Tibial artery (tissue), 4 donors: ENCODE results near the gene RASAL2.
"Not testable (repeated sequence)": the region's sequence is repeated elsewhere in the genome, so short reads cannot be mapped to it uniquely, and the experiment has no call there.

Experiments used
- DNase-seq, 2 donors: peaks; one replicate each; pipeline ENCODE4 v3.0.0-alpha.2; 2019
- H3K27ac ChIP-seq, 2 donors: fragments of 200-600 bp; sonication (generic) in 1 of 2; 1 replicate in 1 of 2; 2 replicates in 1 of 2; pipeline ENCODE4 v1.5.1; 2018 to 2019; ENCODE audit warnings: mild to moderate bottlenecking in 1 of 2
- H3K27me3 ChIP-seq, 2 donors: fragments of 200-600 bp; sonication (generic) in 1 of 2; one replicate each; pipeline versions ENCODE4 v1.5.1 to v1.6.0; 2016 to 2019
- H3K36me3 ChIP-seq, 3 donors: fragments of 200-600 bp; sonication (generic) in 2 of 3; one replicate each; pipeline ENCODE4 v1.5.1; 2016 to 2019; ENCODE audit warnings: mild to moderate bottlenecking in 2 of 3
- H3K4me1 ChIP-seq, 4 donors: fragments of 200-600 bp; sonication (generic) in 2 of 4; 1 replicate in 3 of 4; 2 replicates in 1 of 4; pipeline ENCODE4 v1.5.1; 2016 to 2019
- H3K4me3 ChIP-seq, 2 donors: fragments of 200-600 bp; sonication (generic) in 1 of 2; 1 replicate in 1 of 2; 2 replicates in 1 of 2; pipeline ENCODE4 v1.5.1; 2018 to 2019; ENCODE audit warnings: mild to moderate bottlenecking in 2 of 2
- H3K9me3 ChIP-seq, 3 donors: fragments of 200-600 bp; sonication (generic) in 1 of 3; one replicate each; pipeline ENCODE4 v1.5.1; 2016 to 2019
- CTCF ChIP-seq, 2 experiments: fragments of 200-600 bp in 1 of 2; fragments of 450-650 bp in 1 of 2; IDR thresholded peaks; one replicate each; pipeline ENCODE4 v1.5.1; 2017 to 2019; ENCODE audit warnings: antibody characterized with exemption in 2 of 2, mild to moderate bottlenecking in 1 of 2, moderate library complexity in 1 of 2
- intact Hi-C: fragments of 100-400 bp; cut with DNase I; formaldehyde crosslinking; loops from one replicate; pipeline ENCODE4 v1.15.0; 2023; ENCODE audit warnings: low total_unique reads

Gene RASAL2

GRCh38 chr1:178385662-178386061 is 291.8 kb downstream of the RASAL2 start:
- no peak for TF ChIP-seq CTCF (IDR thresholded peaks at IDR 0.05)
- Histone ChIP-seq H3K27me3 (no peaks in the 10 kb centered on the region), H3K36me3 (no peaks in the 10 kb centered on the region), H3K4me3 (no peak overlapping the region), H3K4me1 (peaks cover 0 to 22% (median 10%) of the 10 kb centered on the region in 4 donors), H3K9me3 (no peaks in the 10 kb centered on the region), H3K27ac (no peak overlapping the region)
- intact Hi-C loops: no loop called here
- no peak for DNase-seq

- no peaks in the 10 kb centered on the region for H3K36me3 ChIP-seq
- no peak for DNase-seq
- no peaks in the 10 kb centered on the region for H3K27me3 ChIP-seq
- intact Hi-C loops: no loop called here
- no peak overlapping the region for H3K27ac ChIP-seq
- H3K4me1 ChIP-seq: peaks cover 0 to 26% (median 5%) of the 10 kb centered on the region in 4 donors
- TF ChIP-seq CTCF (IDR thresholded peaks at IDR 0.05): no peak
- no peak overlapping the region for H3K4me3 ChIP-seq
- no peaks in the 10 kb centered on the region for H3K9me3 ChIP-seq
Measured at GRCh38 chr1:178388418-178389145, 294.7 kb downstream of the RASAL2 start.

- no peaks in the 10 kb centered on the region for H3K27me3 ChIP-seq
- no peak overlapping the region for H3K4me3 ChIP-seq
- intact Hi-C loops: no loop called here
- no peak for TF ChIP-seq CTCF (IDR thresholded peaks at IDR 0.05)
- no peak overlapping the region for H3K27ac ChIP-seq
- peaks cover 0 to 26% (median 5%) of the 10 kb centered on the region in 4 donors for H3K4me1 ChIP-seq
- no peaks in the 10 kb centered on the region for H3K9me3 ChIP-seq
- no peak for DNase-seq
- no peaks in the 10 kb centered on the region for H3K36me3 ChIP-seq
Measured at GRCh38 chr1:178389441-178389840, 295.5 kb downstream of the RASAL2 start.

- intact Hi-C loops, H3K36me3 ChIP-seq, H3K27ac ChIP-seq, DNase-seq, H3K27me3 ChIP-seq, H3K4me3 ChIP-seq, H3K9me3 ChIP-seq: not testable (repeated sequence)
- H3K4me1 ChIP-seq: peaks cover 0 to 26% (median 5%) of the 10 kb centered on the region in 4 donors
Measured at GRCh38 chr1:178390280-178390679, 296.4 kb downstream of the RASAL2 start.

GRCh38 chr1:178393370-178393769 is 299.5 kb downstream of the RASAL2 start:
- Histone ChIP-seq H3K36me3 (no peaks in the 10 kb centered on the region), H3K9me3 (no peaks in the 10 kb centered on the region), H3K27ac (no peak overlapping the region), H3K4me3 (no peak overlapping the region), H3K4me1 (peaks cover 0 to 21% (median 4%) of the 10 kb centered on the region in 4 donors), H3K27me3 (no peaks in the 10 kb centered on the region)
- no peak for DNase-seq
- TF ChIP-seq CTCF (IDR thresholded peaks at IDR 0.05): no peak
- intact Hi-C loops: no loop called here

GRCh38 chr1:178396789-178397188 is 302.9 kb downstream of the RASAL2 start:
- Histone ChIP-seq H3K4me3 (no peak overlapping the region), H3K27me3 (no peaks in the 10 kb centered on the region), H3K9me3 (no peaks in the 10 kb centered on the region), H3K36me3 (no peaks in the 10 kb centered on the region), H3K27ac (no peak overlapping the region), H3K4me1 (no peaks in the 10 kb centered on the region)
- no peak for DNase-seq
- intact Hi-C loops: no loop called here
- no peak for TF ChIP-seq CTCF (IDR thresholded peaks at IDR 0.05)
